HFFc6 (cell line): ENCODE measurements around the gene PANX2. TPM values are rescaled to one million over a fixed set of nuclear protein-coding genes. Genes with fewer than 3 reads are reported as not detected.

Experiments
- DNase-seq: peaks from one replicate; pipeline ENCODE4 v3.0.0-alpha.2; 2018
- H3K27ac Mint-ChIP-seq: 2 replicates; pipeline ENCODE4 v1.8.0; 2020; ENCODE audit warnings: mild to moderate bottlenecking, mixed read lengths
- H3K27me3 Mint-ChIP-seq: 2 replicates; pipeline ENCODE4 v1.8.0; 2021; ENCODE audit warnings: mild to moderate bottlenecking, moderate library complexity, mixed read lengths; ENCODE audit not compliant: insufficient read depth
- H3K36me3 Mint-ChIP-seq: 2 replicates; pipeline ENCODE4 v1.8.0; 2021; ENCODE audit warnings: low read depth, mixed read lengths
- H3K4me1 Mint-ChIP-seq: 2 replicates; pipeline ENCODE4 v1.8.0; 2020; ENCODE audit warnings: low read depth, mixed read lengths
- H3K4me3 Mint-ChIP-seq: 2 replicates; pipeline ENCODE4 v1.8.0; 2020; ENCODE audit warnings: mild to moderate bottlenecking, moderate library complexity, mixed read lengths
- H3K9me3 Mint-ChIP-seq: 2 replicates; pipeline ENCODE4 v1.8.0; 2020; ENCODE audit warnings: mild to moderate bottlenecking, mixed read lengths
- CTCF ChIP-seq: fragments of 200-600 bp; sonication (generic); IDR thresholded peaks from 2 replicates; pipeline ENCODE4 v1.5.0; 2021; ENCODE audit warnings: antibody characterized with exemption, mild to moderate bottlenecking
- total RNA-seq, 6 experiments: library from RNA; stranded (reverse); fragmentation: NEBNext Ultra II Directional; extraction: Animal tissue kit (Norgen Biotek cat#: 25700); gene quantifications; 2 replicates in 1 of 6; 3 replicates in 5 of 6; pipeline ENCODE4 v1.2.3, GENCODE V29; 2021

The PANX2 gene
- total RNA-seq, 6 experiments from 2014 or later, result 1.2 to 2.3 (median 1.3) TPM

- H3K4me3 Mint-ChIP-seq, result peak overlapping the region; percentile 37; the same call in 1 of the 2 replicates
- H3K4me1 Mint-ChIP-seq, result peaks cover 10% of the 10 kb centered on the region
- H3K27ac Mint-ChIP-seq, result no peak overlapping the region
- H3K9me3 Mint-ChIP-seq, result no peaks in the 10 kb centered on the region
- no peak for TF ChIP-seq CTCF
- H3K36me3 Mint-ChIP-seq, result peaks cover 20% of the 10 kb centered on the region
- no peak for DNase-seq
- H3K27me3 Mint-ChIP-seq, result no peaks in the 10 kb centered on the region
Observed at GRCh38 chr22:50199251-50199721, 28.8 kb downstream of the PANX2 start.

- Mint-ChIP-seq H3K36me3 (peaks cover 20% of the 10 kb centered on the region), H3K27ac (no peak overlapping the region), H3K4me3 (peak overlapping the region; percentile 70), H3K27me3 (no peaks in the 10 kb centered on the region), H3K9me3 (no peaks in the 10 kb centered on the region), H3K4me1 (peaks cover 10% of the 10 kb centered on the region)
- no peak for DNase-seq
- TF ChIP-seq CTCF, result no peak
Observed at GRCh38 chr22:50199829-50200460, 29.4 kb downstream of the PANX2 start.

GRCh38 chr22:50200461-50201190, 30.1 kb downstream of the PANX2 start, which contains the start of gene SELENOO:
TSS of gene SELENOO (plus strand) at chr22:50201011. CDS start at chr22:50201037, 26 bp downstream.
- Mint-ChIP-seq H3K36me3 (peaks cover 20% of the 10 kb centered on the region), H3K4me1 (peaks cover 10% of the 10 kb centered on the region), H3K27ac (peak within 1 kb of the TSS; percentile 29; the same call in 1 of the 2 replicates), H3K9me3 (no peaks in the 10 kb centered on the region), H3K27me3 (no peaks in the 10 kb centered on the region), H3K4me3 (peak within 1 kb of the TSS; percentile 89)
- no peak; the same call in 1 of the 2 replicates for TF ChIP-seq CTCF
- peak; percentile 77 for DNase-seq

GRCh38 chr22:50201191-50202129, 30.9 kb downstream of the PANX2 start:
- TF ChIP-seq CTCF, result no peak
- Mint-ChIP-seq H3K4me3 (peak overlapping the region; percentile 89), H3K27me3 (no peaks in the 10 kb centered on the region), H3K9me3 (no peaks in the 10 kb centered on the region), H3K4me1 (peaks cover 10% of the 10 kb centered on the region), H3K27ac (peak overlapping the region; percentile 29; the same call in 1 of the 2 replicates), H3K36me3 (peaks cover 20% of the 10 kb centered on the region)
- DNase-seq, result no peak

GRCh38 chr22:50202130-50202666, 31.7 kb downstream of the PANX2 start:
- H3K4me3 Mint-ChIP-seq, result peak overlapping the region; percentile 89
- H3K36me3 Mint-ChIP-seq, result peaks cover 20% of the 10 kb centered on the region
- no peaks in the 10 kb centered on the region for H3K9me3 Mint-ChIP-seq
- no peaks in the 10 kb centered on the region for H3K27me3 Mint-ChIP-seq
- peaks cover 10% of the 10 kb centered on the region for H3K4me1 Mint-ChIP-seq
- peak overlapping the region; percentile 29; the same call in 1 of the 2 replicates for H3K27ac Mint-ChIP-seq
- no peak for DNase-seq
- no peak for TF ChIP-seq CTCF
